Lower leg skin (tissue), 4 donors: Measurements from ENCODE around the gene RUNX2. TPM values are rescaled to one million over a fixed set of nuclear protein-coding genes. Genes with fewer than 3 reads are reported as not detected.

Experiments used
- DNase-seq, 2 donors: peaks; one replicate each; pipeline ENCODE4 v3.0.0-alpha.2; 2019; ENCODE audit warnings: low spot score in 2 of 2
- H3K4me3 ChIP-seq: fragments of 200-600 bp; sonication (generic); 2 replicates; pipeline ENCODE4 v1.5.1; 2017; ENCODE audit warnings: mild to moderate bottlenecking, low read depth; ENCODE audit not compliant: poor library complexity, severe bottlenecking
- POLR2A ChIP-seq, 2 donors: fragments of 450-650 bp; IDR thresholded peaks; one replicate each; pipeline ENCODE4 v1.6.1; 2016 to 2017; ENCODE audit warnings: antibody characterized with exemption in 2 of 2, mild to moderate bottlenecking in 1 of 2, moderate library complexity in 1 of 2
- WGBS, 2 donors: methylation state at CpG; one replicate each; pipeline ENCODE4 v1.1.5; 2018; 5-methylcytosine and 5-hydroxymethylcytosine counted together
- intact Hi-C: fragments of 100-400 bp; cut with DNase I; formaldehyde crosslinking; loops from one replicate; pipeline ENCODE4 v1.15.0; 2023; ENCODE audit warnings: low total_unique reads
- total RNA-seq, 4 donors: library from RNA; depleted of rRNA; stranded (reverse); fragments of >200 nt; gene quantifications; one replicate each; pipeline ENCODE4 v1.1.0, GENCODE V29; 2016
- TF ChIP-seq, protein P1 (sequence below), 3 donors: fragments of 450-650 bp; IDR thresholded peaks; one replicate each; pipeline ENCODE4 v1.5.1; 2016; ENCODE audit warnings: antibody characterized with exemption in 3 of 3, mild to moderate bottlenecking in 3 of 3, moderate library complexity in 2 of 3

The RUNX2 gene
- total RNA-seq, 4 donors from 2014 or later = 1.8 to 4.8 (median 3.1) TPM

DNA sequence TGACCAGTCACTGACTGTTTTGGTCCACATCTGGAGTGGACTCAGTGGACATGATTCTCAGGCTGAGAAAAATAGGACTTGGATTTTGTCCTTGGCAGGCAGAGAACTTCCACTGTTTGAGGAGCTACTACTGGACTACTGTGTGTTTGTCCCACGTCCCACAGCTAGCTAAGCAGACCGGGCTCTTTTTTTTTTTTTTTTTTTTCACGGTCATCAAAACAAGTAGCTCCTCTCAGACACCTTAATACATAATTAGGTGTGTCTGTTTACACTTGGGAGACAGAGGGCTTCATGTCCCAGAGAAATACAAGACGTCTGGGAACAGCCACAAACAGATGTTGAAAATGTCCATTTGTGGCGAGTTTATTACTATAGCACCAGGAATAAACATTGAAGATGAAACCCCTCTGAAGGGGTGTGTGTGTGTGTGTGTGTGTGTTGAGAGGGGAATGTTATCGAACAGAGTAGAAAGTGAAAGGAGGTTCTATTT, 204.6 kb downstream of the RUNX2 start:
- TF ChIP-seq, protein P1, sequence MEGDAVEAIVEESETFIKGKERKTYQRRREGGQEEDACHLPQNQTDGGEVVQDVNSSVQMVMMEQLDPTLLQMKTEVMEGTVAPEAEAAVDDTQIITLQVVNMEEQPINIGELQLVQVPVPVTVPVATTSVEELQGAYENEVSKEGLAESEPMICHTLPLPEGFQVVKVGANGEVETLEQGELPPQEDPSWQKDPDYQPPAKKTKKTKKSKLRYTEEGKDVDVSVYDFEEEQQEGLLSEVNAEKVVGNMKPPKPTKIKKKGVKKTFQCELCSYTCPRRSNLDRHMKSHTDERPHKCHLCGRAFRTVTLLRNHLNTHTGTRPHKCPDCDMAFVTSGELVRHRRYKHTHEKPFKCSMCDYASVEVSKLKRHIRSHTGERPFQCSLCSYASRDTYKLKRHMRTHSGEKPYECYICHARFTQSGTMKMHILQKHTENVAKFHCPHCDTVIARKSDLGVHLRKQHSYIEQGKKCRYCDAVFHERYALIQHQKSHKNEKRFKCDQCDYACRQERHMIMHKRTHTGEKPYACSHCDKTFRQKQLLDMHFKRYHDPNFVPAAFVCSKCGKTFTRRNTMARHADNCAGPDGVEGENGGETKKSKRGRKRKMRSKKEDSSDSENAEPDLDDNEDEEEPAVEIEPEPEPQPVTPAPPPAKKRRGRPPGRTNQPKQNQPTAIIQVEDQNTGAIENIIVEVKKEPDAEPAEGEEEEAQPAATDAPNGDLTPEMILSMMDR (IDR thresholded peaks at IDR 0.05) = no peak
- TF ChIP-seq POLR2A (IDR thresholded peaks at IDR 0.05) = no peak
- DNase-seq = no peak
- 26 to 46% methylated on average over 6 of the region's 6 CpGs for WGBS, 2 donors
- H3K4me3 ChIP-seq = no peak overlapping the region
- intact Hi-C loops = no loop called here

DNA sequence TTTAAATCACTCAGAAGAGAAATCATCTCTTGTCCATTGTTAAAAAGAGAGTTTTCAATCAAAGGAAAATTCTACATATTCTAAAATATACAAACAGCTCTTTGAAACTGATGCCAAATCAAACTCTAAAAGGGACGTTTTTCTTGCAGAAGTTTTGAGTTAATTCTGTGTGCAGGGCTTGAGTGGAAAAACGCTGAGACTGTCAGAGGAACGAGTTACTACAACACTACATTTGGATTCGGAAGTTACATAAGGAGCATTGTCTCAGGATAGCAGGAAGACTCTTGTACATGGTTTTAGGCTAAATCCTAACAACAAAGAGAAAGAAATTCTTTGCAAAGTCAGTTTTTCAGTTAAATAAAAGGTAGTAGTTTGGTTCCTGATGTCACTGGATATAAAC, 205.3 kb downstream of the RUNX2 start:
- no peak for DNase-seq
- TF ChIP-seq, protein P1 (IDR thresholded peaks at IDR 0.05) = no peak
- TF ChIP-seq POLR2A (IDR thresholded peaks at IDR 0.05) = no peak
- H3K4me3 ChIP-seq = no peak overlapping the region
- intact Hi-C loops = no loop called here
- WGBS, 2 donors = 13 to 19% methylated on average over 4 of the region's 4 CpGs

DNA sequence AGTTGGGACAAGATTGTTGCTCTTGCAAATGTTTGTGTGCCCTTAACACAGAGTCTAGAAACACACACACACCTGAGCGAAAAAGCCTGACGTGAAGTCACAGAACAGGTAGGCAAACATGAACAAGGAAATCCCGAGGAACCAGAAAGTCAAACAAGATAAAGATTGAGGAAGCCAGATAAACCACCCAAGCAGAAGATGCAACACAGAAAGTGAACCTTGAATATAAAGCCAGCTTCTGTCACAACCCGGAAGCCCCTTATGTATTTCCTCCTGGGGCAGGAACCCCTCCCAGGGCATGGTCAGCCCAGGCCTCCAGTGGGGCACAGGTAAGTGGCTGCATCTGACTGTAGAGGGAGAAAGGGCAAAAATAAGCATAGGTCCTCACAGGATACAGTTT, 207.8 kb downstream of the RUNX2 start:
- intact Hi-C loops = no loop called here

DNA sequence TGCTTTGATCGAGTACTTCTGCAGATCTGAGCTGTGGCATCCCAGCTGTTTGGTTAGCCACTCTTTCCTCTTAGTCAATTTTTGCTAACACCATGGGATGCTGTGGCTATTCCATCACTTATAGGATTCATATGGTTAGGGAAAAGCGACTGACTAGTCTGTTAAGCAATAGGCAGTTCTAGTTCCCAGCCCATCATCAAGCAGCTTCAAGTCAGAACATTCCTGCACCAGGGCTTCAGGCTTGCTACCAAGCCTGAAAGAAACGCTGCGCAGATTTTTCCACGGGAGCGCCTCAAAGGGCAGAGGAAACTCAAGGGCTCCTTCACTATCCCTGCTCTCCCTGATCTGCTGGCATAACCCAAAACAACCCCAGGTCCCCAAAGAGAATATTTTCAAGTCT, 209.4 kb downstream of the RUNX2 start:
- intact Hi-C loops = no loop called here

More for the DNA sequence above, 207.8 kb downstream of the RUNX2 start:
- H3K4me3 ChIP-seq = no peak overlapping the region
- DNase-seq = no peak
- 73 to 78% methylated on average over 4 of the region's 4 CpGs for WGBS, 2 donors
- TF ChIP-seq, protein P1 (IDR thresholded peaks at IDR 0.05) = no peak
- no peak for TF ChIP-seq POLR2A (IDR thresholded peaks at IDR 0.05)

DNA sequence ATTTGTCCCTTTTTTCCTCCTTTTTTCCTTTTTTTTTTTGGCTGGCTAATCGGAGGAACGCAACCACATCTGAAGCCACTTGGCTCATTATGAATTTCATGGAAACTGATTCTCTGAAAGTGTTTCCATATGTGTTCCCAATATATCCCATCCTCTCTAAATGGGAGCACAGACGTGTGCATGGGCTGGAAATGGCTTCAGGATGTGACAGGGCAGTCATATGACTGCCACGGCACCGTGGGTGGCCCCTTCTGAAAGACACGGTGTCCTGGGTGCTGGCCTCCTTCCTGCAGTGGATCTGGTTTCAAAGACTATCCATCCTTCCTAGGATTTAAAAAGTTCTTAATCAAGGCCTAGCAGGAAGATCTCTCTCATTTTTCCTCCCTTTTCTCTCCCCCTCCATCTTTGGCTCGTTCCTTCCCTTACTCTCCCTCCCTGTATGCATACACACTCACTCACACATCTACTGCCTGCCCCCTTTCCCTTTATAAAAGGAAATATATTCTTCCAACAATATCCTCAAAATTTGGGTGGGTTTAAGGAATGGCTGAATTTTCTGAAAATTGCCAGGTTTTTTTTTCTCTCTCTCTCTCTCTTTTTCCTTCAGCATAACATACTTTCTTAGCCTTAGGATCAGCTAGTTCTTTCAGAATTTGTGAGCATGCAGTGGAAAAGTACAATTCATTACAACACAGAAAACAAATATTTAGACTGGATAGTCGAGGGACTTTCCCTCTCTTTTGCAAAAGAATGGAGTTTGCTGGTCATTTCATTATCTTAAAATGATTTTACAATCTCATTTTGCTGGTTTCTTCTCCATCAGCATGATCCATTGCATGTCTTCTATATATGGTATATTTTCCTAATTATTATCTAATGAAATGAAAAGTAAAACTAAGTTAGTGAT, 210.8 kb downstream of the RUNX2 start:
- H3K4me3 ChIP-seq = no peak overlapping the region
- peak; percentile 70 to 91 for DNase-seq
- TF ChIP-seq, protein P1 (IDR thresholded peaks at IDR 0.05) = no peak
- no peak for TF ChIP-seq POLR2A (IDR thresholded peaks at IDR 0.05)
- WGBS, 2 donors = 49 to 50% methylated on average over 8 of the region's 8 CpGs
- intact Hi-C loops = no loop called here

More for the DNA sequence above, 209.4 kb downstream of the RUNX2 start:
- WGBS, 2 donors = 81 to 87% methylated on average over 6 of the region's 6 CpGs
- TF ChIP-seq, protein P1 (IDR thresholded peaks at IDR 0.05) = no peak
- no peak for TF ChIP-seq POLR2A (IDR thresholded peaks at IDR 0.05)
- no peak for DNase-seq
- H3K4me3 ChIP-seq = no peak overlapping the region
